MM.1S (cell line): ENCODE measurements around the gene JCAD.

Experiments used
- DNase-seq: peaks from one replicate; pipeline ENCODE4 v3.0.0-alpha.2; 2015
- H2AFZ ChIP-seq: fragments of 300-600 bp; sonication (generic); 2 replicates; pipeline ENCODE4 v1.6.0; 2016; ENCODE audit warnings: antibody characterized with exemption, low read length
- H3F3A ChIP-seq: fragments of 300-600 bp; sonication (generic); 2 replicates; pipeline ENCODE4 v1.6.1; 2016; ENCODE audit warnings: mild to moderate bottlenecking, antibody characterized with exemption, low read length, moderate library complexity, mixed read lengths; ENCODE audit not compliant: insufficient read depth
- H3K27ac ChIP-seq: fragments of 300-600 bp; sonication (generic); 2 replicates; pipeline ENCODE4 v1.5.1; 2016; ENCODE audit warnings: mild to moderate bottlenecking, low read length
- H3K27me3 ChIP-seq: fragments of 300-600 bp; sonication (generic); replicated peaks from 2 replicates; pipeline ENCODE4 v1.6.0; 2016; ENCODE audit warnings: low read length; ENCODE audit not compliant: insufficient read depth
- H3K36me3 ChIP-seq: fragments of 300-600 bp; sonication (generic); replicated peaks from 2 replicates; pipeline ENCODE4 v1.6.1; 2016; ENCODE audit warnings: mild to moderate bottlenecking, low read length, mixed read lengths; ENCODE audit not compliant: insufficient read depth
- H3K4me1 ChIP-seq: fragments of 300-600 bp; sonication (generic); 2 replicates; pipeline ENCODE4 v1.6.1; 2016; ENCODE audit warnings: low read length, mixed read lengths
- H3K4me2 ChIP-seq: fragments of 300-600 bp; sonication (generic); 2 replicates; pipeline ENCODE4 v1.6.0; 2016; ENCODE audit warnings: low read depth, low read length
- H3K4me3 ChIP-seq: fragments of 300-600 bp; sonication (generic); 2 replicates; pipeline ENCODE4 v1.5.1; 2016; ENCODE audit warnings: low read length, mixed read lengths
- H3K79me2 ChIP-seq: fragments of 300-600 bp; sonication (generic); 2 replicates; pipeline ENCODE4 v1.6.1; 2016; ENCODE audit warnings: mixed run types, low read length, mixed read lengths
- H3K9ac ChIP-seq: fragments of 300-600 bp; sonication (generic); 2 replicates; pipeline ENCODE4 v1.6.1; 2016; ENCODE audit warnings: low read length, mixed read lengths
- H3K9me2 ChIP-seq: fragments of 300-600 bp; sonication (generic); replicated peaks from 2 replicates; pipeline ENCODE4 v1.6.1; 2016; ENCODE audit warnings: mild to moderate bottlenecking, low read length, mixed read lengths; ENCODE audit not compliant: insufficient read depth
- H3K9me3 ChIP-seq: fragments of 300-600 bp; sonication (generic); replicated peaks from 2 replicates; pipeline ENCODE4 v1.6.1; 2016; ENCODE audit warnings: mild to moderate bottlenecking, low read length, mixed read lengths; ENCODE audit not compliant: insufficient read depth
- H4K20me1 ChIP-seq: fragments of 300-600 bp; sonication (generic); 2 replicates; pipeline ENCODE4 v1.6.1; 2016; ENCODE audit warnings: mild to moderate bottlenecking, low read length, moderate library complexity, mixed read lengths; ENCODE audit not compliant: insufficient read depth
- EZH2 ChIP-seq: fragments of 300-600 bp; sonication (generic); optimal IDR thresholded peaks from 2 replicates; pipeline ENCODE3; 2017; ENCODE audit warnings: low read depth, mild to moderate bottlenecking, antibody characterized with exemption, low read length, mixed read lengths
- EZH2phosphoT487 ChIP-seq: fragments of 300-600 bp; sonication (generic); IDR thresholded peaks from 2 replicates; pipeline ENCODE4 v1.6.1; 2018; ENCODE audit warnings: antibody characterized with exemption, low read length
- TF ChIP-seq, protein P1 (sequence below): fragments of 300-600 bp; sonication (generic); IDR thresholded peaks from 2 replicates; pipeline ENCODE4 v1.5.1; 2016; ENCODE audit warnings: antibody characterized with exemption, low read length, mixed read lengths

The JCAD gene

DNA sequence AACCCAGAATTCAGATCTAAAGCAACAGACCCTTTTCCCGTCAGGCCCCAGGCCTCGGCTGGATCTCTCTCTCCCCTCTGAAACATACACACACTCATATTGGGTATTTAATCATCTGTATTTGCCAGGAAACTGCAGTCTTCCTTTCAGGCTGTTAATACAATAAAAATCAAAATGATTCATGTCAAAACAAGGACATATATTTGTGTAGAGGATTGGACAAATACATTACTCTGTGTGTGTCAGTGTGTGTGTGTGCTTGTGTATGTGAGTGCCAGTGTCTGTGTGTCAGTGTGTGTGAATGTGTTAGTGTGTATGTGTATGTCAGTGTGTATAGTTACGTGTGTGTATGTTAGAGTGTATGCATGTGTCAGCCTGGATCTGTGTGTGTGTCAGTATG, 90.8 kb downstream of the JCAD start:
- no peak overlapping the region for H3K4me2 ChIP-seq
- H3K4me3 ChIP-seq, result no peak overlapping the region
- no peaks in the 10 kb centered on the region for H3K36me3 ChIP-seq
- H2AFZ ChIP-seq, result no peak overlapping the region
- no peaks in the 10 kb centered on the region for H3K4me1 ChIP-seq
- no peak overlapping the region for H3K9ac ChIP-seq
- H3F3A ChIP-seq, result no peaks in the 10 kb centered on the region
- no peaks in the 10 kb centered on the region for H3K79me2 ChIP-seq
- DNase-seq, result no peak
- H3K9me2 ChIP-seq, result no peaks in the 10 kb centered on the region
- no peaks in the 10 kb centered on the region for H4K20me1 ChIP-seq
- no peaks in the 10 kb centered on the region for H3K27me3 ChIP-seq
- H3K9me3 ChIP-seq, result no peaks in the 10 kb centered on the region
- no peak for TF ChIP-seq EZH2
- TF ChIP-seq EZH2phosphoT487, result no peak
- TF ChIP-seq, protein P1, sequence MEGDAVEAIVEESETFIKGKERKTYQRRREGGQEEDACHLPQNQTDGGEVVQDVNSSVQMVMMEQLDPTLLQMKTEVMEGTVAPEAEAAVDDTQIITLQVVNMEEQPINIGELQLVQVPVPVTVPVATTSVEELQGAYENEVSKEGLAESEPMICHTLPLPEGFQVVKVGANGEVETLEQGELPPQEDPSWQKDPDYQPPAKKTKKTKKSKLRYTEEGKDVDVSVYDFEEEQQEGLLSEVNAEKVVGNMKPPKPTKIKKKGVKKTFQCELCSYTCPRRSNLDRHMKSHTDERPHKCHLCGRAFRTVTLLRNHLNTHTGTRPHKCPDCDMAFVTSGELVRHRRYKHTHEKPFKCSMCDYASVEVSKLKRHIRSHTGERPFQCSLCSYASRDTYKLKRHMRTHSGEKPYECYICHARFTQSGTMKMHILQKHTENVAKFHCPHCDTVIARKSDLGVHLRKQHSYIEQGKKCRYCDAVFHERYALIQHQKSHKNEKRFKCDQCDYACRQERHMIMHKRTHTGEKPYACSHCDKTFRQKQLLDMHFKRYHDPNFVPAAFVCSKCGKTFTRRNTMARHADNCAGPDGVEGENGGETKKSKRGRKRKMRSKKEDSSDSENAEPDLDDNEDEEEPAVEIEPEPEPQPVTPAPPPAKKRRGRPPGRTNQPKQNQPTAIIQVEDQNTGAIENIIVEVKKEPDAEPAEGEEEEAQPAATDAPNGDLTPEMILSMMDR, result no peak
- H3K27ac ChIP-seq, result no peak overlapping the region

DNA sequence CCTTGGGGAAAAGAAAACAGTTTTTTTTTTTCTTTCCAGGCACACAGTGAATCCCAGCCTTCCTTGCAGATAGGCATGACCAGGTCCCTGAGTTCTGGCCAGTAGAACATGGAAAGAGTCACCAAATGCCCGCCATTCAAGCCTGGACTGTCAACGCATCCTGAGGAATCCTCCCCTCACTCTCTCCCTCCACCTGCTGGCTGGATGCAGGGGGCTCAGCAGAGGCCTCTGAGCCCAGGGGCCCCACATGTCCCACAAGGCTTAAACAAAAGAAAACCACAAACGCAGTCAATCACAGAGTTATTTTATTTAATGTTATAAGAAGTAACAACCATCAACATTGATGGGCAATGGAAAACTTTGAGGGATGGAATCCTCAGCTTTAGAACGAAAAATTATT, 93.1 kb downstream of the JCAD start:
- H3F3A ChIP-seq, result no peaks in the 10 kb centered on the region
- no peaks in the 10 kb centered on the region for H3K27me3 ChIP-seq
- H2AFZ ChIP-seq, result no peak overlapping the region
- no peak for TF ChIP-seq EZH2
- TF ChIP-seq, protein P1, result no peak
- TF ChIP-seq EZH2phosphoT487, result no peak
- no peaks in the 10 kb centered on the region for H3K9me3 ChIP-seq
- no peak overlapping the region for H3K27ac ChIP-seq
- H3K4me2 ChIP-seq, result no peak overlapping the region
- no peak for DNase-seq
- no peaks in the 10 kb centered on the region for H3K79me2 ChIP-seq
- H3K9me2 ChIP-seq, result no peaks in the 10 kb centered on the region
- no peak overlapping the region for H3K4me3 ChIP-seq
- H3K36me3 ChIP-seq, result no peaks in the 10 kb centered on the region
- H3K4me1 ChIP-seq, result no peaks in the 10 kb centered on the region
- no peaks in the 10 kb centered on the region for H4K20me1 ChIP-seq
- no peak overlapping the region for H3K9ac ChIP-seq
